GM19099 (cell line): Measurements from ENCODE around the gene PKHD1.

Experiments used
- POLR2A ChIP-seq: IDR thresholded peaks from 3 replicates; pipeline ENCODE4 v1.6.1; 2011; ENCODE audit warnings: low read depth; ENCODE audit not compliant: insufficient read length; ENCODE audit errors: extremely low read depth

The PKHD1 gene, protein sequence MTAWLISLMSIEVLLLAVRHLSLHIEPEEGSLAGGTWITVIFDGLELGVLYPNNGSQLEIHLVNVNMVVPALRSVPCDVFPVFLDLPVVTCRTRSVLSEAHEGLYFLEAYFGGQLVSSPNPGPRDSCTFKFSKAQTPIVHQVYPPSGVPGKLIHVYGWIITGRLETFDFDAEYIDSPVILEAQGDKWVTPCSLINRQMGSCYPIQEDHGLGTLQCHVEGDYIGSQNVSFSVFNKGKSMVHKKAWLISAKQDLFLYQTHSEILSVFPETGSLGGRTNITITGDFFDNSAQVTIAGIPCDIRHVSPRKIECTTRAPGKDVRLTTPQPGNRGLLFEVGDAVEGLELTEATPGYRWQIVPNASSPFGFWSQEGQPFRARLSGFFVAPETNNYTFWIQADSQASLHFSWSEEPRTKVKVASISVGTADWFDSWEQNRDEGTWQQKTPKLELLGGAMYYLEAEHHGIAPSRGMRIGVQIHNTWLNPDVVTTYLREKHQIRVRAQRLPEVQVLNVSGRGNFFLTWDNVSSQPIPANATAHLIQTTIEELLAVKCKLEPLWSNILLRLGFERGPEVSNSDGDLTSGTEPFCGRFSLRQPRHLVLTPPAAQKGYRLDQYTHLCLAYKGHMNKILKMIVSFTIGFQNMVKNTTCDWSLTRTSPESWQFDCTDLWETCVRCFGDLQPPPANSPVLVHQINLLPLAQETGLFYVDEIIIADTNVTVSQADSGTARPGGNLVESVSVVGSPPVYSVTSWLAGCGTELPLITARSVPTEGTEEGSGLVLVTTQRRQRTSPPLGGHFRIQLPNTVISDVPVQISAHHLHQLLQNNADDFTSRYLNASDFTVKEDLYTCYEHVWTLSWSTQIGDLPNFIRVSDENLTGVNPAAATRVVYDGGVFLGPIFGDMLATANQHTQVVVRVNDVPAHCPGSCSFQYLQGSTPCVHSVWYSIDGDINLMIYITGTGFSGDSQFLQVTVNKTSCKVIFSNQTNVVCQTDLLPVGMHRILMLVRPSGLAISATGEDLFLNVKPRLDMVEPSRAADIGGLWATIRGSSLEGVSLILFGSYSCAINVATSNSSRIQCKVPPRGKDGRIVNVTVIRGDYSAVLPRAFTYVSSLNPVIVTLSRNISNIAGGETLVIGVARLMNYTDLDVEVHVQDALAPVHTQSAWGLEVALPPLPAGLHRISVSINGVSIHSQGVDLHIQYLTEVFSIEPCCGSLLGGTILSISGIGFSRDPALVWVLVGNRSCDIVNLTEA (N-terminal part only)

DNA sequence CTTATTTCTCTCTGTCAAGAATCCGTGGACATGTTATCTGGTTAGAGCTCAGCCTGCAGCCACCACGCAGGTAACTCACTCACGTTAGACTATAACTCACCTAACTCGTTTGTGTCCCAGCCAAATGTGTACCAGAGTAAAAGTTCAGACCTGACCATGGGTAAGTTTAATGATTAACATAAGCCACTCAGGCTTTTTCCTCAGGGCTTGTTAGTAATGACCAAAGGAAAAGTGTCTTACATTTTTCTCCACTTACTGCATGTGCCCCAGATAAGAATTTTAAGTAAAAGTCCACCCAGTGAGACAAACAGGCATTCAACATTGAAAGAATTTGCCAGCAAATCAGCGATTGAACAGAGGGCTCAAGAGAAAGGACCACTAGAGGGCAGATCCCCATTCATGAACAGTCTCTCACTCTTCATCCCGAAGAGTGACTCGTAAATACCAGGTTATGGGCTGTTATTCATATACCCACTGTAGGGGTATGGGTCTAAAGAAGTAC is at the start of gene PKHD1:
Gene PKHD1, minus strand, starts transcription at position 116 of the 502 bp plus-strand sequence. CDS start 2,680 bp downstream, outside the sequence.
- TF ChIP-seq POLR2A: no peak

DNA sequence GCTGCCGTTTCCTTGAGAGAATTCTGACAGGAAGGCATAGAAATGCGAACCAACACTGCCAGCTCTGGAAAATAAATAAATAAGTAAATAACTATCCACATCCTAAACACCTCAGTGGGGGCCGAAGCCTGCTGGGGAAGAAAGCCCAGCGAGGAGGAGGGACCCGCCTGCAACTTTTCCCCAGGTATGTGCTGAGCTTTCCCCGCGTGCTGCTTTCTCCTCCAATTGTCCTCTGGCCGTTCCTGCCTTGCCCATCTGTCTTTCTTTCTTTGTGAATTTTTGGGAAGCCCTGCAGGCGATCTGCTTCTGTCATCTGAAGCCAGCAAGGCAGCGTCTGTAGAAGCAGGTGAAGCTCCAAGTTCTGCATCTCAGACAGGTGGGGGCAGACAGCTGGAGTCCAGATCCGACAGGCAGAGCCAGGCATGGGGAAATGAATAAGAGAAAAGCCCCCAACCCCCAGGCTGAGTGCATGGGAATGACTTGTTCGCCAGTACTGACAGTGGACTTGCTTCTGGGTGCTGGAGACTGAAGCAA is 49.6 kb upstream of the PKHD1 start:
- no peak for TF ChIP-seq POLR2A

DNA sequence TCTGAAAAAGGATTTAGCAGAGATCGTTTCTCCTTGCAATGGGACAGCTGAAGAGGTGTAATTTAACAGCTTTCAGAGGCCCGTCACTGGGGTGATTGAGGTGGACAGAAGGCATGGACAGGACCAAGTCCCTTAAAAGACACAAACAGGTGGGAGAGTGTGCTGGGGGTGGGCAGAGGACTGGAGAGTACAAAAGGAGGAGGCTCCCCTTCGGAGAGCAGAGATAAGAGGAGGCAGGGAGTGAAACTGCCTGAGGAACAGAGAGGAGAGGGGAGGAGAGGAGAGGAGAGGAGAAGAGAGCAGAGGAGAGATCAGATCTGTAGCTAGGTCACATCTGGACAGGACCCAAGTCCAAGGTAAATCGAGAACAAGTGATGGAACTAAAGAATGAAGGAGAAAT is 48.6 kb upstream of the PKHD1 start:
- TF ChIP-seq POLR2A: no peak

DNA sequence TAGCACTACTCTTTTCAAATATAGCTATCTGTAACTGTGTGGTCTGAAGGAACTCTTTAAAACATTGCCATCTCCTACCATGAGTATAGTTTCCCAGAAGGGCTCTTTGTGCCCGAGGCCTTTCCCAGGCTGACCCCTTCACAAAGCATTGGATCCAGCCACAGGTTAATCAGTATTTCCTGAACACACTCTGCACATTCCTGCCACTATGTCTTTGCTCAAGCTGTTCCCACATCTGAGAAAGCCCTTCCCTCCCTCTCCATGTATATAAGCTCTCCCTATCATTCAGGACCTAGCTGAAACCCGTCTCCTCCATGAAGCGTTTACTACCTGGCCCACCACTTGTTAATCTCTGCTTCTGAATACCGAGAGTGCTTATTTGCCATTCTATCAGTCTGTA is 47.8 kb upstream of the PKHD1 start:
- no peak for TF ChIP-seq POLR2A

DNA sequence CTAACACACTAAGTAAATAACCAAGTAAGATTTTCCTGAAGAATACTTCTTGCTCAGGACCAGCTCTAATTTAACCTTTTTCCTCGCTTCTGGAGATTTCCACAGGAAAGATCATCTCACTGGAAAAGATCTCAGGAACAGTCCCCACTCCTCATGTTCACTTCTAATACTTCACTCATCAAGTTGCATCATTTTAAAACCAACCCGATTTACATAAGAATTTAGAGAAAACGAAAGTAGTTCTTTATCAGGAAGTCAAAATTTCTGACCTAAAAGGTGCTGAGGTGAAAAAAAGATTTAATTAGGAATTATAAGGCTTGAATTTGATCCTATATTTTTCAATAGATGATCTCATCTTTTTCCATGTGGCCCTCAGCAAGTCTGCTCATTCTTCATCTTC is 46.6 kb upstream of the PKHD1 start:
- TF ChIP-seq POLR2A: no peak

DNA sequence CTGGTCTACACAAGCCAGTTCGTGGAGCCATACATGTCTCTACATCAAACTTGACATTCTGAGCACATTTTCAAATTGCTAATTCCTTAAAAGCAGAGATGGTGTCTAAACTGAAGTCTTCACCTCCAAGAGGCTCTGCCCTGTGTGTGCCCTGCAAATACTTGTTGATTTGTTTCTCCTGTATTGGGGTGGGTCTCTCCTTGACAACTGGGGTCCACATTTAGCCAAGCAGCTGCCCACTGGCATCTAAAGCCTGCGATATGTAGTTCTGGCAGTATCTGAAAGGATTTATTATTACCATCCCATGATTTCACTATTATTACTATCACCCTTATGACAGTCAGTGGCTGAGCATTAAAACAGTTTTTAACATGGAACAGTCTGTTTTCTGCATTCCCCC is 45.9 kb upstream of the PKHD1 start:
- TF ChIP-seq POLR2A: no peak

DNA sequence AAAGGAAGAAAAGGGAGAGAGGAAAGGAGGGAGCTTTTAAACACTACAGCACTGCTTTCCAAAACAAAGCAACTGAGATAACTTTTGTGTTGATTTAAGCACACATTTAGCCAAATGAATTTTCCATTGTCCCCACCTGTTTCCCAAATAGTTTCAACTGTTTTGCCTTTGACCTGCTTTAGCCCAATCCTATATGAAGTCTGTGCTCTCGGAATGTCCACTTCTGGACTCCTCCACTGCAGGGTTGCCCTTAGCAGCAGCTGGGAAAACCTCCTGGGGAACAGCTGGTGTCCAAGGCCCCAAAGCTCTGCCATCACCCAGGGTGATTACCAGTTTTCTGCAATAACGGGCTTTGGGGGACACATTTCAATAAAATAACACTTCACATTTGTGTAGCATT is 44.9 kb upstream of the PKHD1 start:
- TF ChIP-seq POLR2A: no peak

DNA sequence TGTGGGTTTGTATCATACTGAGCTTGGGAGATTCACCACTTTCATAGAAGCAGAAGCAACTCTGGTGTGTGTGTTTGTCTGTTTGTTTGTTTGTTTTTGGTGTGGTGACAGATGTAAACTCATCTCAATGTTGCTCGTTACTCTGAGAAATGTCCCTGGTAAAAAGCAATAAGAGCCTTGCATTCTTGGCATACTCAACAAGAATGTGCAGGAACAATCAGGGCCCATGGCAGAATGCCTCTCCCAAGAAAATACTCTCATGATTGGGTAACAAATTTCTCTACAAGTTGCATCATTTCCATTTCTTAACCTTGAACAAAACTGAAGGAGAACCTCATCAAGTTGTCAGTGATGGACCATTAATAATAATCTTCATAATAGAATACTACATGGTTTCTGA is 43.0 kb upstream of the PKHD1 start:
- no peak for TF ChIP-seq POLR2A

DNA sequence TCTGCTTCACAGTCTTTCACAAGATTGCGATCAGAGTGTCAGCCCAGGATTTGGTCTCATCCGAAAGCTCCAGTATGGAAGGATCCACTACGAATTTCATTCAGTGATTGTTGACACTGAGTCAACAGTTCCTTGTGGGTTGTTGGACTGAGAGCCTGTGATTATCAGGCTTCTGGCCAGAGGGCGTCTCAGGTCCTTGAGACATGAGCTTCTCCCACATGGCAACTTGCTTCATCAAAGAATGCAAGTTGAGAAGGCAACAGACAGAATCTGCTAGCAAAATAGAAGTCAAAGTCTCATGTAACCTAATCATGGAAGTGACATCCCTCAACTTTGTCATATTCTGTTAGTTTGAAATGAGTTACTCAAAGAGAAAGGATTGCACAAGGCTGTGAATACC is 40.5 kb upstream of the PKHD1 start:
- TF ChIP-seq POLR2A: no peak

DNA sequence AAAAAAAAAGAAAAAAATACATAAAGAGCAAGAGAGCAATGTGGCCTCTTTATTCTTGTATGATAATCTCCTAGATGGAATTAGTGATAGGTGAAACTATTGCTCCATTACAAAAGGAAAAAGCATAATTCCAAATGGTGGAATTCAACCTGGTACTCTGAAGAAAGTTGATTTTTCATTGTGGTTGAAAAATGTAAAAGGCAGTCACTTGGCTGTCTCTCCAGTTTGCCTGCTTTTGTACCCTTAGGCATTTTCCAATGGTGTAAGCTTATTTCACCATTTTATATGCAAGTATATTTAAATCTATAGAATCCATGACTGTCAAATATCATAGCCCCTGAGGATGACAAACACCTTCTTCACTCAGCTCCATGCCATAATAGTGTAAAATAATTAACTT is 38.8 kb upstream of the PKHD1 start:
- TF ChIP-seq POLR2A: no peak

DNA sequence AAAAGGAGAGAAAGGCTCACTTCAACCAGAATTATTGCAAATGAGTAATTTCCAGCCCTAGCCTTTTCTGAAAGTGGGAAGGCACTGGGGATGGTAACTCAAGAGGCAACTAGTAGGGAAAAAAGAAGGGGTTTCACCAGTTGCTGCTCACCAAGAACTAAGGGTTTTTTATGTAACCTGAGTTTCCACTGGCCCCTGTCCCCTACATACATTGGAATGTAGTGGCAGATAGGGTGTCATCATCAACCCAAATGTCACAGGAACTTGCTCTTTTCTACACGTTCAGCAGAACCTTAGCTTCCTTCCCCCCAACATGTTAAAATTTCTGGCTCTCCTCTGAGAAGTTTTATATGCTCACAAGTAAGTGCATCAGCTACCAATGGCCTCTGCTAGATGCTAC is 38.2 kb upstream of the PKHD1 start:
- no peak for TF ChIP-seq POLR2A

DNA sequence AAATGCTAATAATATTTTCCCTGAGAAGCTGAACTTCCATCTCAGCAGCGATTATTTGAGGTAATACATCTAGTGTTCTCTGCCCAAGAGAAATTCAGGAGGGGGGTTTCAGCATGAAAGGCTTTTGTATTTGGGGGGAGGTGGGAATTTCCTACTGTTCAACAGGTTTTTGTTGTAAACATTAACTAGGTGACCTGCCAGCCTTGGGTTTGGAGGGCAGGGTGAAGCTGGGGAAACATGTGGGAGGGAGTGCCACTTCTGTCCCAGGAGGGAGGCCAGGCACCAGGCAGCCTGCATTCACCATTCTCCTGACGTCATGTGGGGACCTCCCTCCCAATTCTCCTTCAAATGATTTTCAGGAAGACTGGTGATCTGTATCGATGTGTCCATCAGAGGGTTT is 37.7 kb upstream of the PKHD1 start:
- no peak for TF ChIP-seq POLR2A

DNA sequence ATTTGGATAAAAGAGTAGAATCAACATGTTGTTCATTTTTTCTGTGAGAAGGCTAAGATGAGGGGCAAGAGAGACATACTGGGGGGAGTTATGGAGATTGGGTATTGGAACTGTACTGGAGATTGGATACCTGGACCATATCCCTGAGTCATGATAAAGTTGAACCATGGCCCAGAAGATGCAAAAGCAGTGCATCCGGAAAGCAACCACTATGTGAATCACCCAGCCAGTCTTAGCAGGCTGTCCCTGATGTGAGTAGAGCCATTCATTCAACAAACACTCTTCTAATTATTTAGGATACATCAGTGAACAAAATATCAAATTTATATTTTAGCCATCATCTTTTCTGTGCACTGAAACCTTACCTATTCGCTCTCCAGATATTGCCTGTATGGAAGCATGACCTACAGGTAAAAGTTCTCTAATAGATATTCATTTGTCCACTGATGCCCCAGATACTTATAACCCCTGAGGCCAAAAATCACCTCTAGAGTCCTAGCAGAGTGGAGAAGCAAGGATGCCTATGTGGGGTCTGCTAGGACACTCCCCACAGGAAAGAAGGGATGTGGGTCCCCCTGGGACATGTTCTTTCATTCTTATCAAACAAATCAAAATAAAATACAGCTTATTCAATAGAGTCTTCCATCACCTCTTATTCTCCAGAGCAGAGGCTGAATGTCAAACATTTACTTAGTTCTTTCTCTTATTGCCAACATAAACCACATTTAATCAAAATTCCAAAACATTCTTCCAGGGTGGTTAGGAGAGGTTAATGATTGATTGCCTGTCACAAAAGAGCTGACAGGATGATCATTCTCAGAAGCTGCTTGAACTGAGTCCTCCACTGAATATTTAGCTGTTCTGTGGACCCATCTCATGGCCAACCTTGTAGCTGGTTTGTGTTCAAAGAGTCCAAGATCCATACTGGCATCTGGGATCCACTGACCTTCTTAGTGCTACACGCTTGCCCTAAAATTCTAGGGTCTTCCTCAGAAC is 37.0 kb upstream of the PKHD1 start:
- no peak for TF ChIP-seq POLR2A

DNA sequence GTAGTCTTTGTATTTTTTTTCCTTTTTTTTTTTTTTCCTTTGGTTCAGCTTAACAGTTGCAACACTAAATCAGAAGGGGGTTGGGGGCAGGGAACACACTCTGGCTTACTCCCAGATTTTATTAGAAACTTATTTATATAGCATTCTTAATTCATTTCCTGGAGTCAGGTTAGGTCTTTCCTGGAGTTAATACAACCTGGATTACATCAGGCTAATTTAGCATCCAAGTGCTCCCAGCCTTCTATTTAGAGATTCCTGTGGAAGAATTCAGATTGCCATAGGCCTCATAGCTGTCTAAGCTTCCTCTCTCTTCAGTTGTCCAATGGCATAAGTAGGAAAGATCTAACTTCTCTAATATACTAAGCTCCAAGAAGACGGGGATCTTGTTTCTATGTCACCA is 35.8 kb upstream of the PKHD1 start:
- TF ChIP-seq POLR2A: no peak
